HEK293 (cell line): Measurements from ENCODE around the gene ZNF284.

ENCODE experiments used
- REPIN1 ChIP-seq: fragments of 450-650 bp; formaldehyde crosslinking; IDR thresholded peaks from 2 replicates; pipeline ENCODE4 v1.5.1; 2017; ENCODE audit warnings: missing biosample characterization, missing genetic modification characterization, low read depth
- ZNF239 ChIP-seq: fragments of 450-650 bp; formaldehyde crosslinking; IDR thresholded peaks from 2 replicates; pipeline ENCODE4 v1.5.1; 2016; ENCODE audit warnings: missing biosample characterization, missing genetic modification characterization
- ZNF404 ChIP-seq: fragments of 450-650 bp; formaldehyde crosslinking; IDR thresholded peaks from 2 replicates; pipeline ENCODE4 v1.5.1; 2017; ENCODE audit warnings: missing biosample characterization, missing genetic modification characterization
- ZNF600 ChIP-seq: fragments of 450-650 bp; formaldehyde crosslinking; IDR thresholded peaks from 2 replicates; pipeline ENCODE4 v1.5.1; 2016; ENCODE audit warnings: missing biosample characterization, missing genetic modification characterization
- ZNF626 ChIP-seq: fragments of 450-650 bp; sonication (Bioruptor Pico); formaldehyde crosslinking; IDR thresholded peaks from 2 replicates; pipeline ENCODE4 v1.5.1; 2018; ENCODE audit warnings: missing biosample characterization, missing genetic modification characterization, inconsistent platforms
- ZNF777 ChIP-seq: fragments of 450-650 bp; formaldehyde crosslinking; IDR thresholded peaks from 2 replicates; pipeline ENCODE4 v1.5.1; 2017; ENCODE audit warnings: missing biosample characterization, missing genetic modification characterization, borderline replicate concordance
- ZXDB ChIP-seq: fragments of 450-650 bp; formaldehyde crosslinking; IDR thresholded peaks from 2 replicates; pipeline ENCODE4 v1.5.1; 2016; ENCODE audit warnings: missing biosample characterization, missing genetic modification characterization
- TF ChIP-seq, protein P1 (sequence below): fragments of 450-650 bp; formaldehyde crosslinking; IDR thresholded peaks from 2 replicates; pipeline ENCODE4 v1.5.1; 2016; ENCODE audit warnings: missing biosample characterization, missing genetic modification characterization
- TF ChIP-seq, protein P2 (sequence below): fragments of 450-650 bp; formaldehyde crosslinking; IDR thresholded peaks from 2 replicates; pipeline ENCODE4 v1.5.1; 2016; ENCODE audit warnings: missing biosample characterization, missing genetic modification characterization, borderline replicate concordance
- TF ChIP-seq, protein P3 (sequence below): fragments of 450-650 bp; formaldehyde crosslinking; IDR thresholded peaks from 2 replicates; pipeline ENCODE4 v1.5.1; 2016; ENCODE audit warnings: missing biosample characterization, missing genetic modification characterization
- TF ChIP-seq, protein P4 (sequence below): fragments of 450-650 bp; formaldehyde crosslinking; IDR thresholded peaks from 2 replicates; pipeline ENCODE4 v1.5.1; 2016; ENCODE audit warnings: missing biosample characterization, missing genetic modification characterization
- TF ChIP-seq, protein P5 (sequence below): fragments of 450-650 bp; formaldehyde crosslinking; IDR thresholded peaks from 2 replicates; pipeline ENCODE4 v1.5.1; 2016; ENCODE audit warnings: missing biosample characterization, missing genetic modification characterization
- TF ChIP-seq, protein P6 (sequence below): fragments of 450-650 bp; formaldehyde crosslinking; IDR thresholded peaks from 2 replicates; pipeline ENCODE4 v1.5.1; 2017; ENCODE audit warnings: missing biosample characterization, missing genetic modification characterization
- TF ChIP-seq, protein P7 (sequence below): fragments of 450-650 bp; formaldehyde crosslinking; IDR thresholded peaks from 2 replicates; pipeline ENCODE4 v1.5.1; 2016; ENCODE audit warnings: missing biosample characterization, missing genetic modification characterization
- TF ChIP-seq, protein P8 (sequence below): fragments of 450-650 bp; formaldehyde crosslinking; IDR thresholded peaks from 2 replicates; pipeline ENCODE4 v1.5.1; 2016; ENCODE audit warnings: missing biosample characterization, missing genetic modification characterization

Gene ZNF284

DNA sequence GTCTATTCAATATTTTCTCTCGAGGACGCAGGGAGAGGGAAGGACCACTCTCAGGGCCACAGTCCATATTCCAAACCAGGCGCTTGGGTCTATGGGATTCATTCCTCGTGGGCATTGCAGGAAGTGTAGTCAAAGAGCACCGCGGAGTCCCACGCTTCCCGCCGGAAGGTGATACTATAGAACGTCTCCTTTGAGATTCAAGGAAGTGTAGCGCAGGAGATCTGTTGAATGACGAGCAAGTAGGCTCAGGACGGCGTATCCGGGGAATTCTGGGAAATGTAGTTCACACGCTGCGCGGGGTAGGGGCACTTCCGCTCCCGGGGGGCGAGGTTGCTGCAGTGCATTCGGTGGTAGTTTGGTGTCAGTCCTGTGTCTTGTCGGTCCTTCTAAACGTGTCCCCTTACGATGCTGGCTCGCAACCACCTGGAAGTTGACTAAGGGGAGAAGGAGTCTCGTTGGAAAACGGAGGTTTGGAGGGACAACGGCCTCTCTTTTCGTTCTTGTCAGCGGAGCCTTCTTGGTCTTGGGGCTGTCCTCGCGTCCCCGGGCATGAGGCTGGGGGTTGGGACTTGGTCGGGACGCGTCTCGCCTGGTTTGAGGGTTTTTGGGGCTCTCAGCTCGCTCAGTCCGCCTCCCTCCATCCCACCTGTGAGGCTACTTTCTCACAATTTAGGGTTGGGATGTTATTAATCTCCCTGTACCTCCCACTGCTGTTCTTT, at the start of gene ZNF284 (continued):
- TF ChIP-seq, protein P1, sequence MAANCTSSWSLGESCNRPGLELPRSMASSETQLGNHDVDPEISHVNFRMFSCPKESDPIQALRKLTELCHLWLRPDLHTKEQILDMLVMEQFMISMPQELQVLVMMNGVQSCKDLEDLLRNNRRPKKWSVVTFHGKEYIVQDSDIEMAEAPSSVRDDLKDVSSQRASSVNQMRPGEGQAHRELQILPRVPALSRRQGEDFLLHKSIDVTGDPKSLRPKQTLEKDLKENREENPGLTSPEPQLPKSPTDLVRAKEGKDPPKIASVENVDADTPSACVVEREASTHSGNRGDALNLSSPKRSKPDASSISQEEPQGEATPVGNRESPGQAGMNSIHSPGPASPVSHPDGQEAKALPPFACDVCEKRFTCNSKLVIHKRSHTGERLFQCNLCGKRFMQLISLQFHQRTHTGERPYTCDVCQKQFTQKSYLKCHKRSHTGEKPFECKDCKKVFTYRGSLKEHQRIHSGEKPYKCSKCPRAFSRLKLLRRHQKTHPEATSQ (tag by site-specific recombination): peak; percentile 59; the same call in 1 of the 2 replicates
- TF ChIP-seq, protein P2, sequence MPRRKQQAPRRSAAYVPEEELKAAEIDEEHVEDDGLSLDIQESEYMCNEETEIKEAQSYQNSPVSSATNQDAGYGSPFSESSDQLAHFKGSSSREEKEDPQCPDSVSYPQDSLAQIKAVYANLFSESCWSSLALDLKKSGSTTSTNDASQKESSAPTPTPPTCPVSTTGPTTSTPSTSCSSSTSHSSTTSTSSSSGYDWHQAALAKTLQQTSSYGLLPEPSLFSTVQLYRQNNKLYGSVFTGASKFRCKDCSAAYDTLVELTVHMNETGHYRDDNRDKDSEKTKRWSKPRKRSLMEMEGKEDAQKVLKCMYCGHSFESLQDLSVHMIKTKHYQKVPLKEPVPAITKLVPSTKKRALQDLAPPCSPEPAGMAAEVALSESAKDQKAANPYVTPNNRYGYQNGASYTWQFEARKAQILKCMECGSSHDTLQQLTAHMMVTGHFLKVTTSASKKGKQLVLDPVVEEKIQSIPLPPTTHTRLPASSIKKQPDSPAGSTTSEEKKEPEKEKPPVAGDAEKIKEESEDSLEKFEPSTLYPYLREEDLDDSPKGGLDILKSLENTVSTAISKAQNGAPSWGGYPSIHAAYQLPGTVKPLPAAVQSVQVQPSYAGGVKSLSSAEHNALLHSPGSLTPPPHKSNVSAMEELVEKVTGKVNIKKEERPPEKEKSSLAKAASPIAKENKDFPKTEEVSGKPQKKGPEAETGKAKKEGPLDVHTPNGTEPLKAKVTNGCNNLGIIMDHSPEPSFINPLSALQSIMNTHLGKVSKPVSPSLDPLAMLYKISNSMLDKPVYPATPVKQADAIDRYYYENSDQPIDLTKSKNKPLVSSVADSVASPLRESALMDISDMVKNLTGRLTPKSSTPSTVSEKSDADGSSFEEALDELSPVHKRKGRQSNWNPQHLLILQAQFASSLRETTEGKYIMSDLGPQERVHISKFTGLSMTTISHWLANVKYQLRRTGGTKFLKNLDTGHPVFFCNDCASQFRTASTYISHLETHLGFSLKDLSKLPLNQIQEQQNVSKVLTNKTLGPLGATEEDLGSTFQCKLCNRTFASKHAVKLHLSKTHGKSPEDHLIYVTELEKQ (tag by site-specific recombination): peak; percentile 73; the same call in 1 of the 2 replicates
- TF ChIP-seq, protein P3, sequence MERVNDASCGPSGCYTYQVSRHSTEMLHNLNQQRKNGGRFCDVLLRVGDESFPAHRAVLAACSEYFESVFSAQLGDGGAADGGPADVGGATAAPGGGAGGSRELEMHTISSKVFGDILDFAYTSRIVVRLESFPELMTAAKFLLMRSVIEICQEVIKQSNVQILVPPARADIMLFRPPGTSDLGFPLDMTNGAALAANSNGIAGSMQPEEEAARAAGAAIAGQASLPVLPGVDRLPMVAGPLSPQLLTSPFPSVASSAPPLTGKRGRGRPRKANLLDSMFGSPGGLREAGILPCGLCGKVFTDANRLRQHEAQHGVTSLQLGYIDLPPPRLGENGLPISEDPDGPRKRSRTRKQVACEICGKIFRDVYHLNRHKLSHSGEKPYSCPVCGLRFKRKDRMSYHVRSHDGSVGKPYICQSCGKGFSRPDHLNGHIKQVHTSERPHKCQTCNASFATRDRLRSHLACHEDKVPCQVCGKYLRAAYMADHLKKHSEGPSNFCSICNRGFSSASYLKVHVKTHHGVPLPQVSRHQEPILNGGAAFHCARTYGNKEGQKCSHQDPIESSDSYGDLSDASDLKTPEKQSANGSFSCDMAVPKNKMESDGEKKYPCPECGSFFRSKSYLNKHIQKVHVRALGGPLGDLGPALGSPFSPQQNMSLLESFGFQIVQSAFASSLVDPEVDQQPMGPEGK: peak; percentile 99
- TF ChIP-seq ZNF626 (no peak), ZNF239 (tag by site-specific recombination) (peak; percentile 65; the same call in 1 of the 2 replicates), ZNF777 (no peak; the same call in 1 of the 2 replicates), ZXDB (tag by site-specific recombination) (peak; percentile 97), ZNF600 (tag by site-specific recombination) (peak; percentile 95), ZNF404 (tag by site-specific recombination) (no peak), REPIN1 (tag by site-specific recombination) (peak; percentile 75; the same call in 1 of the 2 replicates)
- TF ChIP-seq, protein P4, sequence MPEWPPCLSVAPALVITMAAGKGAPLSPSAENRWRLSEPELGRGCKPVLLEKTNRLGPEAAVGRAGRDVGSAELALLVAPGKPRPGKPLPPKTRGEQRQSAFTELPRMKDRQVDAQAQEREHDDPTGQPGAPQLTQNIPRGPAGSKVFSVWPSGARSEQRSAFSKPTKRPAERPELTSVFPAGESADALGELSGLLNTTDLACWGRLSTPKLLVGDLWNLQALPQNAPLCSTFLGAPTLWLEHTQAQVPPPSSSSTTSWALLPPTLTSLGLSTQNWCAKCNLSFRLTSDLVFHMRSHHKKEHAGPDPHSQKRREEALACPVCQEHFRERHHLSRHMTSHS (tag by site-specific recombination): no peak; the same call in 1 of the 2 replicates
- TF ChIP-seq, protein P5, sequence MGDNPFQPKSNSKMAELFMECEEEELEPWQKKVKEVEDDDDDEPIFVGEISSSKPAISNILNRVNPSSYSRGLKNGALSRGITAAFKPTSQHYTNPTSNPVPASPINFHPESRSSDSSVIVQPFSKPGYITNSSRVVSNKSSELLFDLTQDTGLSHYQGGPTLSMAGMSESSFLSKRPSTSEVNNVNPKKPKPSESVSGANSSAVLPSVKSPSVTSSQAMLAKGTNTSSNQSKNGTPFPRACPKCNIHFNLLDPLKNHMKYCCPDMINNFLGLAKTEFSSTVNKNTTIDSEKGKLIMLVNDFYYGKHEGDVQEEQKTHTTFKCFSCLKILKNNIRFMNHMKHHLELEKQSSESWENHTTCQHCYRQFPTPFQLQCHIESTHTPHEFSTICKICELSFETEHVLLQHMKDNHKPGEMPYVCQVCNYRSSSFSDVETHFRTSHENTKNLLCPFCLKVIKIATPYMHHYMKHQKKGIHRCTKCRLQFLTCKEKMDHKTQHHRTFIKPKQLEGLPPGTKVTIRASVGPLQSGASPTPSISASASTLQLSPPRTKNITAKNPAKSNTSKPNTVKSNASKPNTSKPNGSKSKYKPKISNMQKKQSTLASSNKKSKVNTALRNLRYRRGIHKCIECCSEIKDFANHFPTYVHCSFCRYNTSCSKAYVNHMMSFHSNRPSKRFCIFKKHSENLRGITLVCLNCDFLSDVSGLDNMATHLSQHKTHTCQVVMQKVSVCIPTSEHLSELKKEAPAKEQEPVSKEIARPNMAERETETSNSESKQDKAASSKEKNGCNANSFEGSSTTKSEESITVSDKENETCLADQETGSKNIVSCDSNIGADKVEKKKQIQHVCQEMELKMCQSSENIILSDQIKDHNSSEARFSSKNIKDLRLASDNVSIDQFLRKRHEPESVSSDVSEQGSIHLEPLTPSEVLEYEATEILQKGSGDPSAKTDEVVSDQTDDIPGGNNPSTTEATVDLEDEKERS (tag by site-specific recombination): peak; percentile 38
- TF ChIP-seq, protein P6, sequence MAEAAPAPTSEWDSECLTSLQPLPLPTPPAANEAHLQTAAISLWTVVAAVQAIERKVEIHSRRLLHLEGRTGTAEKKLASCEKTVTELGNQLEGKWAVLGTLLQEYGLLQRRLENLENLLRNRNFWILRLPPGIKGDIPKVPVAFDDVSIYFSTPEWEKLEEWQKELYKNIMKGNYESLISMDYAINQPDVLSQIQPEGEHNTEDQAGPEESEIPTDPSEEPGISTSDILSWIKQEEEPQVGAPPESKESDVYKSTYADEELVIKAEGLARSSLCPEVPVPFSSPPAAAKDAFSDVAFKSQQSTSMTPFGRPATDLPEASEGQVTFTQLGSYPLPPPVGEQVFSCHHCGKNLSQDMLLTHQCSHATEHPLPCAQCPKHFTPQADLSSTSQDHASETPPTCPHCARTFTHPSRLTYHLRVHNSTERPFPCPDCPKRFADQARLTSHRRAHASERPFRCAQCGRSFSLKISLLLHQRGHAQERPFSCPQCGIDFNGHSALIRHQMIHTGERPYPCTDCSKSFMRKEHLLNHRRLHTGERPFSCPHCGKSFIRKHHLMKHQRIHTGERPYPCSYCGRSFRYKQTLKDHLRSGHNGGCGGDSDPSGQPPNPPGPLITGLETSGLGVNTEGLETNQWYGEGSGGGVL: no peak
- TF ChIP-seq, protein P7, sequence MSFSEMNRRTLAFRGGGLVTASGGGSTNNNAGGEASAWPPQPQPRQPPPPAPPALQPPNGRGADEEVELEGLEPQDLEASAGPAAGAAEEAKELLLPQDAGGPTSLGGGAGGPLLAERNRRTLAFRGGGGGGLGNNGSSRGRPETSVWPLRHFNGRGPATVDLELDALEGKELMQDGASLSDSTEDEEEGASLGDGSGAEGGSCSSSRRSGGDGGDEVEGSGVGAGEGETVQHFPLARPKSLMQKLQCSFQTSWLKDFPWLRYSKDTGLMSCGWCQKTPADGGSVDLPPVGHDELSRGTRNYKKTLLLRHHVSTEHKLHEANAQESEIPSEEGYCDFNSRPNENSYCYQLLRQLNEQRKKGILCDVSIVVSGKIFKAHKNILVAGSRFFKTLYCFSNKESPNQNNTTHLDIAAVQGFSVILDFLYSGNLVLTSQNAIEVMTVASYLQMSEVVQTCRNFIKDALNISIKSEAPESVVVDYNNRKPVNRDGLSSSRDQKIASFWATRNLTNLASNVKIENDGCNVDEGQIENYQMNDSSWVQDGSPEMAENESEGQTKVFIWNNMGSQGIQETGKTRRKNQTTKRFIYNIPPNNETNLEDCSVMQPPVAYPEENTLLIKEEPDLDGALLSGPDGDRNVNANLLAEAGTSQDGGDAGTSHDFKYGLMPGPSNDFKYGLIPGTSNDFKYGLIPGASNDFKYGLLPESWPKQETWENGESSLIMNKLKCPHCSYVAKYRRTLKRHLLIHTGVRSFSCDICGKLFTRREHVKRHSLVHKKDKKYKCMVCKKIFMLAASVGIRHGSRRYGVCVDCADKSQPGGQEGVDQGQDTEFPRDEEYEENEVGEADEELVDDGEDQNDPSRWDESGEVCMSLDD (tag by site-specific recombination): peak; percentile 78
- TF ChIP-seq, protein P8, sequence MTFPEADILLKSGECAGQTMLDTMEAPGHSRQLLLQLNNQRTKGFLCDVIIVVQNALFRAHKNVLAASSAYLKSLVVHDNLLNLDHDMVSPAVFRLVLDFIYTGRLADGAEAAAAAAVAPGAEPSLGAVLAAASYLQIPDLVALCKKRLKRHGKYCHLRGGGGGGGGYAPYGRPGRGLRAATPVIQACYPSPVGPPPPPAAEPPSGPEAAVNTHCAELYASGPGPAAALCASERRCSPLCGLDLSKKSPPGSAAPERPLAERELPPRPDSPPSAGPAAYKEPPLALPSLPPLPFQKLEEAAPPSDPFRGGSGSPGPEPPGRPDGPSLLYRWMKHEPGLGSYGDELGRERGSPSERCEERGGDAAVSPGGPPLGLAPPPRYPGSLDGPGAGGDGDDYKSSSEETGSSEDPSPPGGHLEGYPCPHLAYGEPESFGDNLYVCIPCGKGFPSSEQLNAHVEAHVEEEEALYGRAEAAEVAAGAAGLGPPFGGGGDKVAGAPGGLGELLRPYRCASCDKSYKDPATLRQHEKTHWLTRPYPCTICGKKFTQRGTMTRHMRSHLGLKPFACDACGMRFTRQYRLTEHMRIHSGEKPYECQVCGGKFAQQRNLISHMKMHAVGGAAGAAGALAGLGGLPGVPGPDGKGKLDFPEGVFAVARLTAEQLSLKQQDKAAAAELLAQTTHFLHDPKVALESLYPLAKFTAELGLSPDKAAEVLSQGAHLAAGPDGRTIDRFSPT (tag by site-specific recombination): no peak
